C4-2B (cell line): ENCODE measurements around the gene PHYKPL.
A peak's percentile ranks its signal among the peaks of the same experiment; 100 is the strongest.

Experiments used
- H3K27ac ChIP-seq: fragments of 450-650 bp; 2 replicates; pipeline ENCODE4 v1.5.1; 2017
- CTCF ChIP-seq: fragments of 450-650 bp; conservative IDR thresholded peaks from 2 replicates; pipeline ENCODE4 v1.5.1; 2017; ENCODE audit warnings: mild to moderate bottlenecking
- ZFX ChIP-seq: fragments of 450-650 bp; IDR thresholded peaks from 2 replicates; pipeline ENCODE4 v1.6.1; 2017

PHYKPL gene

GRCh38 chr5:178232124-178232919 lies at the start of gene PHYKPL:
PHYKPL (minus strand) TSS chr5:178232802; CDS start chr5:178232550, 252 bp downstream.
- peak within 1 kb of the TSS; percentile 88 for H3K27ac ChIP-seq
- TF ChIP-seq ZFX = peak; percentile 93
- no peak for TF ChIP-seq CTCF

GRCh38 chr5:178282391-178282790 lies 49.8 kb upstream of the PHYKPL start:
- H3K27ac ChIP-seq = no peak overlapping the region
- no peak for TF ChIP-seq ZFX
- TF ChIP-seq CTCF = no peak

GRCh38 chr5:178281331-178281730 lies 48.7 kb upstream of the PHYKPL start:
- no peak overlapping the region for H3K27ac ChIP-seq
- no peak for TF ChIP-seq CTCF

GRCh38 chr5:178280631-178281030 lies 48.0 kb upstream of the PHYKPL start:
- TF ChIP-seq ZFX (no peak), CTCF (no peak)
- H3K27ac ChIP-seq = no peak overlapping the region

GRCh38 chr5:178279723-178280438 lies 47.3 kb upstream of the PHYKPL start:
- TF ChIP-seq ZFX (no peak), CTCF (peak; percentile 96)
- H3K27ac ChIP-seq = no peak overlapping the region

GRCh38 chr5:178279026-178279722 lies 46.6 kb upstream of the PHYKPL start:
- TF ChIP-seq ZFX (no peak), CTCF (no peak)
- H3K27ac ChIP-seq = no peak overlapping the region
